ENCODE measurements around the gene GNPTAB. TPM values are rescaled to one million over a fixed set of nuclear protein-coding genes. Genes with fewer than 3 reads are reported as not detected.
"Not testable (repeated sequence)": the region's sequence is repeated elsewhere in the genome, so short reads cannot be mapped to it uniquely, and the experiment has no call there.

GNPTAB gene
- polyA plus RNA-seq, 3 donors: 34.5 to 39.5 (median 35.2) TPM

GRCh38 chr12:101740980-101741379 lies 89.8 kb downstream of the GNPTAB start:
- DNase-seq (ENCODE audit: low read depth in 3 of 3, low spot score in 2 of 3): no peak

DNA sequence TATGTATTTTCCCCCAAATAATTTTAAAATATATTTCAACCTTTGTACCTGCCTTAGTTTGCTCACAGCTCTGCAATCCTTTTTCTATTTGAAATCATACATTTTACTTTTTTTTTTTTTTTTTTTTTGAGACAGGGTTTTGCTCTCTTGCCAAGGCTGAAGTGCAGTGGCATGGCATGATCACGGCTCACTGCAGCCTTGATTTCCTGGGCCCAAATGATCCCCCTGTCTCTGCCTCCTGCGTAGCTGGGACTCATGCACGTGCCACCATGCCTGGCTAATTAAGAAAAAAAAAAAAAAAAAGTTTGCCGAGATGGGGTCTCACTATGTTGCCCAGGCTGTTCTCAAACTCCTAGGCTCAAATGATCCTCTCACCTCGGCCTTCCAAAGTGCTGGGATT lies 90.2 kb downstream of the GNPTAB start:
- DNase-seq (ENCODE audit: low read depth in 3 of 3, low spot score in 2 of 3): no peak

GRCh38 chr12:101738920-101739665 lies 91.7 kb downstream of the GNPTAB start, which contains the start of gene SYCP3:
Gene SYCP3 (minus strand): TSS chr12:101739462. CDS start chr12:101737935, 1,527 bp downstream.
- DNase-seq (ENCODE audit: low read depth in 3 of 3, low spot score in 2 of 3): no peak

- no peak for DNase-seq (ENCODE audit: low read depth in 3 of 3, low spot score in 2 of 3)
Measured at GRCh38 chr12:101737476-101737875, 93.3 kb downstream of the GNPTAB start.

- DNase-seq (ENCODE audit: low read depth in 3 of 3, low spot score in 2 of 3): not testable (repeated sequence)
Measured at GRCh38 chr12:101734482-101734881, 96.3 kb downstream of the GNPTAB start.

DNA sequence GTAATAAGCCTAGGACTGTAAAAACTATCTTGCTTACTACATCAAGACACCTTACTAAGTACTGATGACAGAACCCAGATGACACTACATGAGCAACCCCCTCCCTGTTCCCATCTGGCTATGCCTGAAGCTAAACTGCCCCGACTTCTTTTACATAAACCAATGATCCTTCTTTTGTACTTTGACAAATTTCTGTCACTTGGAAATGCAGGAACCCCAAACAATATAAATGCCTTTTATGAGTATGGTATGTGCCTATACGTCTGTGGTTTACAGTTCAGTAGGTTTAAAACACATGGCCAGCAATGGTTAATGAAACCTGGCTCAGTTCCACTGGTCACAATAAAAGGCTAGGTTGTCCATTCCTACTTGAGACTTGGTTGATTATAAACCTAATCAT lies 97.6 kb downstream of the GNPTAB start:
- DNase-seq (ENCODE audit: low read depth in 3 of 3, low spot score in 2 of 3): no peak

GRCh38 chr12:101732318-101732717 lies 98.4 kb downstream of the GNPTAB start:
- DNase-seq (ENCODE audit: low read depth in 3 of 3, low spot score in 2 of 3): no peak

GRCh38 chr12:101729842-101730241 lies 100.9 kb downstream of the GNPTAB start:
- no peak for DNase-seq (ENCODE audit: low read depth in 3 of 3, low spot score in 2 of 3)

- DNase-seq (ENCODE audit: low read depth in 3 of 3, low spot score in 2 of 3): no peak
Measured at GRCh38 chr12:101727098-101727497, 103.7 kb downstream of the GNPTAB start.

DNA sequence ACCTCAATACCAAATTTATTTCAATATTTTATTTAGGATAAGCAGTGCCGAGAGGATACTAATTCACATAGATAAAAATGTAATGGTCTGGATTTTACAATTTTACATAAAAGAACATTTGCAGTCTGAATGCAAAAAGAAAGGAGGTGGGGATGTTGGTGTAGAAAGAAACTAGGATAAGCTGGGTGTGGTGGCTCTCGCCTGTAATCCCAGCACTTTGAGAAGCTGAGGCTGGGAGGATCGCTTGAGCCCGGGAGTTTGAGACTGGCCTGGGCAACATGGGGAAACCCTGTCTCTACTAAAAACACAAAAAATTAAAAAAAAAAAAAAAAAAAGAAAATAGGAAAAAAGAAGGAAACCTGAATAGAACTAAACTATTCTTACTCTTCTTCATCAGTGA lies 108.4 kb downstream of the GNPTAB start:
- DNase-seq (ENCODE audit: low read depth in 3 of 3, low spot score in 2 of 3): no peak

GRCh38 chr12:101720118-101720517 lies 110.6 kb downstream of the GNPTAB start:
- DNase-seq (ENCODE audit: low read depth in 3 of 3, low spot score in 2 of 3): no peak

- no peak for DNase-seq (ENCODE audit: low read depth in 3 of 3, low spot score in 2 of 3)
Measured at GRCh38 chr12:101719566-101719965, 111.2 kb downstream of the GNPTAB start.

GRCh38 chr12:101714877-101715444 lies 115.8 kb downstream of the GNPTAB start:
- no peak for DNase-seq (ENCODE audit: low read depth in 3 of 3, low spot score in 2 of 3)

DNA sequence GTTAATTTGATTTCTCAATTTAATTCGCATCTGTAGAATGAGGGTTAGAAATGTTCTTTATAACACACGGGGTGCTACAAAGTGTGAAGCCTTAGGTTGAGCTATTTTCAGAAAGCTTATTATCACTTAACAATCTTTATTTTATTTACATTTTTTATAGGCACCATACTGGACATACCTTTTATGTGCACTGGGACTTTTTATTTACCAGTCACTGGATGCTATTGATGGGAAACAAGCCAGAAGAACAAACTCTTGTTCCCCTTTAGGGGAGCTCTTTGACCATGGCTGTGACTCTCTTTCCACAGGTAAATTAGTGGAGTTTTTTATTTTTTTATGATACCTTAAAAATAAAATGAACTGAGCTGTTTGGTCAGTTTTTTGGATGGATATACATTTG lies 116.8 kb downstream of the GNPTAB start:
- DNase-seq (ENCODE audit: low read depth in 3 of 3, low spot score in 2 of 3): no peak

- DNase-seq (ENCODE audit: low read depth in 3 of 3, low spot score in 2 of 3): no peak
Measured at GRCh38 chr12:101713059-101713682, 117.6 kb downstream of the GNPTAB start.

- DNase-seq (ENCODE audit: low read depth in 3 of 3, low spot score in 2 of 3): no peak
Measured at GRCh38 chr12:101710288-101710687, 120.5 kb downstream of the GNPTAB start.

DNA sequence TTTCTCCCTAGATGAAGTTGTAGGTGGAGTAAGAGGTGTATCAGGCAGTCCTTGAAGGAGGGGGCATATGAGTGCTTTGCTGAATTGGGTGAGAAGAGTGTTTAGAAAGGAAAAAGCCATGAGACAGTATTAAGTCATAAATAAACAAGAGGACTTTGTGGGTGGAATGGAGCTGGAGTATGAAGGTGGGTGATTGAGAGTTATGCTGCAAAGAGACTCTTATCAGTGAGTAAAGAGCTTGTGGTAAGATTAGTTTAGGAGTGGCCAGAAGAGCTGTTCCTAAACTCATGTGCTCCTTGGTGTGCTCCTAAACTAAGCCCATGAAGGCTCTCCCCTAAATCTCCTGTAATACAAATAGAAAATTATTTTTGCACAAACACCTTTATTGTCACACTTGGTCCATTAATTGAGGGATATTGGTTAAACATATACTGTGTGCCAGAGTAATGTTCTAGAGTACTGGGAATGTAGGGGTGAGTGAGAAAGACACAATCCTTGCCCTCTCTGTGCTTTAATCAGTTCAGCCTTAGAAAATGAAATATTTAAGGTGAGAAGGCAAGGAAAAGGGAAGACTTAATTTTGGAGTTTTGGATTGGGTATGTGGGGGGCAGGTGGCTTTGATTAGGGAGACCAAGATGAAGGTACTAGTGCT lies 123.5 kb downstream of the GNPTAB start:
- no peak for DNase-seq (ENCODE audit: low read depth in 3 of 3, low spot score in 2 of 3)

DNA sequence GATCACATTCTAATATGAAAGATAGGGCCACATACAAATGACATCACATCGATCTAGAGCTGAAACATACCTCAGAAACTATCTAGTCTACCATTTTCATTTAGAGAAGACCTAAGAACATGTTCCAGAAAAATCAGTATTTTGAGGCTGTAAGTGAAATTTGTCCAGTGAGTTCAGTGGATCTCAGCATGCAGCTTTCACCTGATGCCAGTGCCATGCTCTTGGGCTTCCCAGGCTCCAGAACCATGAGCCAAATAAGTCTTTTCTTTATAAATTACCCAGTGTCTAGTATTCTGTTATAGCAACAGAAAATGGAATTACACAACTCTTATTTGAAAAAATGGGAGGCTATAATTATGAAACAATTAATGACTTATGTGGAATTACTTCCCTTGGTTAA lies 124.4 kb downstream of the GNPTAB start:
- no peak for DNase-seq (ENCODE audit: low read depth in 3 of 3, low spot score in 2 of 3)

DNA sequence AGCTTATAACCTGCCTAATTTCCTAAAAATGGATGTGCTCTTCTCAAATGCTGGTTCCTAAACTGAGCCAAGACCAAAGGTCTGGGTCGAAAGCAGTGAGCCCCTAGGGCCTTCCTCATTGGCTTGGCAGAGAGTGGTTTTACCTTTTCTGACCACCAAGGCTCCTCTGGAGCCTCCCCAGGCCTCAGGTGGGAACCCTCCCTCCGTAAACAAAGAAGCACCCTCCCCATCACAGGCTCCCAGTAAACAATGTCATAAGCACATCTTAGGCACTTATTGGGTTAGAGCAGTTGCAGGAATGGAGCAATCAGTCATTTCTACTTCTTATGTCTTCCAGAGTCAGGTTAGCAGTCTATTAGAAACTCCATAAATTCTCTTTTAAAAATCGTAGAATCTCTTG lies 127.3 kb downstream of the GNPTAB start:
- DNase-seq (ENCODE audit: low read depth in 3 of 3, low spot score in 2 of 3): no peak

DNA sequence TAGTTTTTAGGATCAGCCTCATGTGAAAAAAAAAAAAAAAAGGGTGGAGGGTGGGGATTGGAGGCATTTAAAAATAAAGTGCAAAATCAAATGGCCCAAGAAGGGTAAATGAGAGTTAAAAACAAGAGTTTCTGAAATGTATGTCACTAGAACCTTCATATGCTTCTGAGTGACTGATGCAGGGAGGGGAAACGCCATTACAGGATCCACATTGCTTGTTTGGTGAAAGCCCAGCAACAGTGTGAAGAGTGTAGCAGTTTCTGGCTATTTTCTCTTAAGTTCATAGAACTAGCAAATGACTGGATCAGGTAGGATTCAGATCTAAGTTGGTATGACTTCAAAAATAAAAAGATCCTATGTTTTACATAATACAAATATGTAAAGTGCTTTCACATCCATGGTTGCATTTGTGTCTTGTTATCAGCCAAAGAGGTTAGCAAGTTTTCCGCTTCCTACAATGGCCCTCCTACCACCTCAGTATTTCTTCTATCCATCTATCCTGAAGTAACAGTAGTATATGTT lies 130.4 kb downstream of the GNPTAB start:
- DNase-seq (ENCODE audit: low read depth in 3 of 3, low spot score in 2 of 3): no peak

DNA sequence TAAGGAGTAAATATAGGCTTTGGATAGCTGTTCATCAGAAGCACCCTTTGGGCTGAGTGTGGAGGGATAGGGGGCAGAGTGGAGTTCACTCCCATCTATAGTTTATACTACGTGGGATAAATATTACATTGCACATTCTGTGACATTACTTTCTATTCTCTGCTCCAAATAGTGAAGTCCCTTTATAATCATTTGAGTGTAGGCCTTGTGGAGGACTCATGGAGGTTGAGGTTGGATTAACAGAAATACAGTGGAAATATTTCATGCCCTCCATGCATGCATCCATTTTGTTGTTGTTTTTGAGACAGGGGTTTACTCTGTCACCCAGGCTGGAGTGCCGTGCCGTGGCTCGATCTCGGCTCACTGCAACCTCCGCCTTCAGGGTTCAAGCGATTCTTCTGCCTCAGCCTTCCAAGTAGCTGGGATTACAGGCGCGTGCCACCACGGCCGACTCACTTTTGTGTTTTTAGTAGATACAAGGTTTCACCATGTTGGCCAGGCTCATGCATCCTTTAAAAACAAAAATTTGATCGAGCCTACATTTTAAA lies 131.9 kb downstream of the GNPTAB start:
- peak in 1 of 3 donors; percentile 16 for DNase-seq (ENCODE audit: low read depth in 3 of 3, low spot score in 2 of 3)
